BJ (cell line): Measurements from ENCODE around the gene TENT4A. TPM values are rescaled to one million over a fixed set of nuclear protein-coding genes. Genes with fewer than 3 reads are reported as not detected.
"Not testable (repeated sequence)": the region's sequence is repeated elsewhere in the genome, so short reads cannot be mapped to it uniquely, and the experiment has no call there.

Source experiments
- CTCF ChIA-PET: fragments of 350-600 bp; formaldehyde crosslinking; extraction: SDS; loops from one replicate; lab custom pipeline; 2021; ENCODE audit warnings: antibody characterized with exemption, inconsistent platforms; lab: Yijun Ruan, JAX
- POLR2A ChIA-PET: fragments of 300-600 bp; sonication (Branson Sonifier 250); formaldehyde crosslinking; extraction: SDS; loops from one replicate; lab custom pipeline; 2021; ENCODE audit warnings: antibody characterized with exemption; lab: Charles Lee
- DNase-seq: peaks from one replicate; pipeline ENCODE4 v3.0.0-alpha.2; 2011; ENCODE audit warnings: low read depth
- H3K27me3 ChIP-seq: 2 replicates; pipeline ENCODE4 v1.6.0; 2011; ENCODE audit warnings: low read length; ENCODE audit not compliant: control insufficient read depth, insufficient read depth
- H3K36me3 ChIP-seq: 2 replicates; pipeline ENCODE4 v1.5.1; 2011; ENCODE audit warnings: low read length; ENCODE audit not compliant: control insufficient read depth, insufficient read depth
- H3K4me3 ChIP-seq: 2 replicates; pipeline ENCODE4 v1.5.1; 2011; ENCODE audit warnings: low read depth, mild to moderate bottlenecking, control low read depth, low read length
- CTCF ChIP-seq: IDR thresholded peaks from 2 replicates; pipeline ENCODE4 v1.5.1; 2011; ENCODE audit warnings: low read depth, mild to moderate bottlenecking, control low read depth, inconsistent platforms, low read length, moderate library complexity; ENCODE audit not compliant: insufficient read depth
- polyA minus RNA-seq: library from RNA; depleted of rRNA, polyadenylated mRNA; stranded (reverse); fragments of >200 nt; gene quantifications from 2 replicates; pipeline ENCODE4 v1.2.3, GENCODE V29; 2011; rRNA and poly(A)+ RNA removed
- polyA plus RNA-seq: library from polyadenylated mRNA; depleted of rRNA; stranded (reverse); fragments of >200 nt; gene quantifications from 2 replicates; pipeline ENCODE4 v1.2.3, GENCODE V29; 2011; rRNA removed

TENT4A gene
- polyA plus RNA-seq (4.0 and 4.1 TPM in 2 replicates), polyA minus RNA-seq (7.3 and 14.4 TPM in 2 replicates)

GRCh38 chr5:6713274-6714225, at the start of gene TENT4A:
Gene TENT4A (plus strand): TSS chr5:6713432. CDS start chr5:6713984, 552 bp downstream.
- H3K36me3 ChIP-seq: no peaks in the 10 kb centered on the region; the same call in 1 of the 2 replicates
- H3K4me3 ChIP-seq: peak within 1 kb of the TSS; percentile 70
- DNase-seq: no peak
- no peaks in the 10 kb centered on the region for H3K27me3 ChIP-seq
- no peak for TF ChIP-seq CTCF
- ChIA-PET CTCF (no interaction called here), POLR2A (no interaction called here)

- ChIA-PET CTCF (no interaction called here), POLR2A (no interaction called here)
- TF ChIP-seq CTCF: no peak
Measured at GRCh38 chr5:6666762-6667161, 46.5 kb upstream of the TENT4A start.

GRCh38 chr5:6667648-6668047, 45.6 kb upstream of the TENT4A start:
- CTCF ChIA-PET: no interaction called here
- TF ChIP-seq CTCF: no peak
- POLR2A ChIA-PET: no interaction called here

More at GRCh38 chr5:6666762-6667161, 46.5 kb upstream of the TENT4A start:
- Histone ChIP-seq H3K4me3 (no peak overlapping the region), H3K27me3 (no peaks in the 10 kb centered on the region), H3K36me3 (peaks cover 7% of the 10 kb centered on the region)
- no peak for DNase-seq

GRCh38 chr5:6668717-6669116, 44.5 kb upstream of the TENT4A start:
- DNase-seq, H3K27me3 ChIP-seq, H3K4me3 ChIP-seq, POLR2A ChIA-PET, CTCF ChIA-PET, H3K36me3 ChIP-seq: not testable (repeated sequence)

More at GRCh38 chr5:6667648-6668047, 45.6 kb upstream of the TENT4A start:
- H3K27me3 ChIP-seq: no peaks in the 10 kb centered on the region
- no peak overlapping the region for H3K4me3 ChIP-seq
- DNase-seq: no peak
- H3K36me3 ChIP-seq: peaks cover 7% of the 10 kb centered on the region

GRCh38 chr5:6673031-6673430, 40.2 kb upstream of the TENT4A start:
- H3K27me3 ChIP-seq: no peaks in the 10 kb centered on the region
- ChIA-PET CTCF (interaction anchor here (0.6 to 1.3 kb wide), 3 partner anchors 14 to 72 kb away, joined by 3 to 6 read pairs (median 3); no protein-coding TSS in a partner anchor), POLR2A (no interaction called here)
- 0 out of 2 replicates have a peak, but pooled peaks cover 4% of the 10 kb centered on the region for H3K36me3 ChIP-seq
- no peak overlapping the region for H3K4me3 ChIP-seq
- TF ChIP-seq CTCF: no peak
- DNase-seq: no peak
